NCI-H1930 (cell line): ENCODE measurements around the gene TPRG1.
"Not testable (repeated sequence)": the region's sequence is repeated elsewhere in the genome, so short reads cannot be mapped to it uniquely, and the experiment has no call there.

Source experiments
- DNase-seq, 2 experiments: peaks; one replicate each; lab custom pipeline; 2025; lab: John Stamatoyannopoulos, UW

Gene TPRG1

DNA sequence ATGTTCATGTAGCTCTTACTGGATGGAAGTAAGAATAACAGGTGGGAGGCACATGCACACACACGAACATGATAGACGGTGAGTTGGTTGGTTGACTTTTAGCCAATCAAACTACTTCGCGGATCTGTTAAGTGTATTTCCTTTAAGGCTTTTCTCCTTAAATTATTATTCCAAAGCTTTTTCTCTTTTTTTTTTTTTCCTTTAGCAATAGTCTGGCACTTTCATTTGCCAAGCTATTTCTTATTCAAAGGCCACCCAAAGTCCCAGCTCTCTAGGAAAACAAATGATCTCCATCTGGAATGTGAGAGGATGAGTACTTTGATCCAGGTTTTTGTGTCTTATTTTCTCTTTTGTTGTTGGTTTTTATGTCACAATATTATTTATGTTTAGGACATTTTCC is 141.1 kb downstream of the TPRG1 start:
- no peak for DNase-seq

GRCh38 chr3:189316296-189317019 is 144.7 kb downstream of the TPRG1 start:
- DNase-seq: no peak

DNA sequence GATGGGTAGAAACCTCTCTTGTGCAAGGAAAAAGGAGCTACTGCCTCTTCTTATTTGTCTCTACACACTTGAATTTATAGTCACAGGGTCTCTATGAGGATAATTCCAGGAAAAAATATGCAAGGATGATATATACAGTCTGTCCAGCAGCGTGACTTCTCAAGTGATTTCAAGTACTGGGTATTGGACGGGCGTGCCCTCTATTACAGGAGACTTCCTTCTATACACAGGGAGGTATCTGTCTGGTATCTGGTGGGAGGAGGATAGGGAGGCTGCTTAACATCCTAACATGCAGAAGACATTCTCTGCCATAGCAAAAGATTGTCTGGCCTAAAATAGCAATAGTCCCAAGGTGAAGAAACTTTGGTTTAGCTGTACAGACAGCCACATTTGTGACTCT is 146.1 kb downstream of the TPRG1 start:
- no peak for DNase-seq

- DNase-seq: no peak
Observed at GRCh38 chr3:189320511-189320910, 148.7 kb downstream of the TPRG1 start.

DNA sequence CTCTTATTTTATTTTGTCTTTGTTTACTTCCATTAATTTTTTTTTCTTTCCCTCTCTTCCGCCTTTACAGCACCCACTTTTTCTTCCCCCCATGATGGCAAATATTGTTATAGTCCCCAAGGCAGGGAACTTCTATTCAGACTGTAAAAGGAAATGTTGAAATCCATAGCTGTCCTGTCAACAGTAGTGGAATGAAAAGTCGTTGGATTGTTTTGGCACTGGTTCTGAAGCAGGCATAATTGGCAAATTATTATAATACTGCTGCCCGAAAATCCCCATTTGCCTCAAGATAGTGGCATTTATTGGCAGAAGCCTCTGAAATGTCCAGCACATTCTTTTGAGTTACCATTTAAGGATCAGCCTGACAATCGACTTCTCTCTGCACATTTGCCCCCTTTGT is 150.6 kb downstream of the TPRG1 start:
- DNase-seq: no peak

GRCh38 chr3:189324538-189325138 is 152.9 kb downstream of the TPRG1 start:
- no peak for DNase-seq

DNA sequence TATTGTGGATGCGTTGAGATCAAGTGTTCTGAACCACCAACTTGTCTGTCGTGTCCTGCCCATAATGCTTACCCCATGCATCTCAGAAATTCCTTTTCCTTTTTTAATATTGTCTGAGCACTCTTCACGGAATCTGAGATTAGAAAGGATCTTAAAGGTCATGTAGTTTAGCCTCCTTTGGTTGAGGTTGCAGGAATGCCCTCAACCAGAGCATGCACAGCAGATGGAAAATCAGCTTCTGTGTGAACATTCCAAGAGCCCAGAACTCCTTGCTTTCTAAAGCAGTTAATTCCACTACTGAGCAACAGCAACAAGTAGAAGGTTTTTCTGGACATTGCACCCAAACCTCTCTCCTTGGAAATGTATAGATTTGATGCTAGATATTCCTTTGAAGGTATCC is 153.7 kb downstream of the TPRG1 start:
- DNase-seq: no peak

GRCh38 chr3:189329630-189330029 is 157.9 kb downstream of the TPRG1 start:
- DNase-seq: not testable (repeated sequence)

- DNase-seq: no peak
Observed at GRCh38 chr3:189330066-189330465, 158.3 kb downstream of the TPRG1 start.

GRCh38 chr3:189331002-189331418 is 159.2 kb downstream of the TPRG1 start:
- no peak for DNase-seq

DNA sequence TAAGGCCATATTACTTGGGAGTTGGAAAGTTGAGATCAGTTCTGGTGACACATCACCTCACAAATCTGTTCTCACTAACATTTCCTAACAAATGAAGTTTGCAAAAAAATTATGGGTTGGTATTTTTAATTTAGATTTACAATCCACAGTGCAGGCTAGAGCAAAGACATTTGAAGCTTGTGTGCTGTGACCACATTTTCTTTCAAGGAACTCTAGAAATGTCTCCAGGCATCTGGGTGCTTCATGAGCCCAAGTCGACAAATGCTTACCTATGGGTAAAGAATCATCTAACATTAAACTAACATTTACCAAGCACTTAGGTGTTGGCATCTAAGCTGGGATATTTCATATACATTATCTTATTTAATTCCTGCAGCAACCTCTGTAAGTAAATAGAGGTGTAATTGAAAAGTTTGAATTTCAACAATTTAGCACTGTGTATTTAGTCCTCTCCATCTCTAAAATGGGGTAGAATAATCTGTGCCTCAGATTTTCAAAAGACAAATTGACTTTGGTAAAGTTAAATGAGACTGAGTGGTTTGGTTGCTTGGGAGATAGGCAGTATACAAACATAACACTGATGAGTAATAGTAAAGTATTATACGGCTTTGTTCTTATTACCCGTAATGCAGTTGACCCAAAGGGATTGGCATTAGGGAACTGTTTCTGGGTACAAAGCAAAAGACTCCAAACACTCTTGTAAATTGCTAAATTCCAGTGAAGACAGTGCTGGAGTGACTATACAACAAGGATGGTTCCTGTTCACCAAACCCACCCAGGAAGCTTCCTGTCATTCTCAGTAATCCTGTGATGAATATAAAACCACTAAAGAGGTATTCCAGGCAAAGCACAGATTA is 162.5 kb downstream of the TPRG1 start:
- no peak for DNase-seq

DNA sequence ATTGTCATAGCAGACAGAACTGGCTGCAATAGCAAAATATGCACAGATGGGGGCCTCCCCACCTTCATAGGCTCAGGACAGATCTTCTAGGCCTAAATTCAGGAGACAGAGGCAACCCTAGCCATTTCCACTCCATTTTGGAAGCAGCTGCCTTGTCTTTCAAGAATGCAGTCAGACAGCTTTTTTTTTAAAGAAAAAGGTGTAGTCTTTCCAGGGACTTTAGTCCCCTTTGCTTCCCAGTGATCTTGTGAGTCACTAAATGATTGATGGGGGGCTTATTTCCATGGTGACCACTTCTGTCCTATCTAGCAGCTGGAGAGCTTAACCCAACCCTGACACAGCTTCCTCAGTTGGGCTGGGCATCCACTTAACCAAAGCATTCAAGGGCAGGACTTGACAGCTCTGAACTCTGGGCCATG is 165.9 kb downstream of the TPRG1 start:
- DNase-seq: no peak

DNA sequence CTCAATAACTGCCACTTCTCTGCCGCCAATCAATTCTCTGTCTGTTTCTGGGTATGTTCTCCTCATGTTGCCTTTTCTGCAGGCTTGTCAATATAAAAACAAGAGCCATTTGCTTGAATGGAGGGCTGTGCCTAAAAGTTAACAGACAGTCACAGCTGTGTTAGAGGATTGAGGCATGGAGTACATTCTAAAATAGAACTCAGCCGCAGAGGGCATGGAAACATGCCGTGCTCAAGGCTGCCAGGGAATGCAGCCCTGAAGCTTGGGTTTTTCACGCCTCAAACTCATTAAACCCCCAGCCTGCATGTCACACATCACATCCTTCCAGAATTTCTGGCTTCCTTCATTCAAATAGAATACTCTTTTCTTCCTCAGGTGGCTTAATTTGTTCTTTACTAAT is 166.6 kb downstream of the TPRG1 start:
- DNase-seq: no peak

DNA sequence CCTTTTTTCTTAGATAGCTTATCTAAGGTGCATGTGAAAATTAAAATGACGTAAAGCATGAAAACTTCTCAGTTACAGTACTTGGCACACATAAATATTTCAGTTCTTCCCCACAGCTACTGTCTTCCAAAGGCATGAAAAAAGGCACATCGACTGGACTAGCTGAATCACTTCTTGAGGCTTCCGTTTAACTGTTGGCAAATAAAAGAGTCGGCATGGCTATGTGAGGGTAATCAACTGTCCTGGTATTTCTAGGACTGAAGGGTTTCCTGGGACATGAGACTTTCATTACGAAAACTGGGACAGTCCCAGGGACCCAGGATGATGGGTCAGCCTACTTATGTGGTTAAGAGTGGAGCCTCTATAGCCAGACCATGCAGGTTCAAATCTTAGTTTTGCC is 168.2 kb downstream of the TPRG1 start:
- no peak for DNase-seq

DNA sequence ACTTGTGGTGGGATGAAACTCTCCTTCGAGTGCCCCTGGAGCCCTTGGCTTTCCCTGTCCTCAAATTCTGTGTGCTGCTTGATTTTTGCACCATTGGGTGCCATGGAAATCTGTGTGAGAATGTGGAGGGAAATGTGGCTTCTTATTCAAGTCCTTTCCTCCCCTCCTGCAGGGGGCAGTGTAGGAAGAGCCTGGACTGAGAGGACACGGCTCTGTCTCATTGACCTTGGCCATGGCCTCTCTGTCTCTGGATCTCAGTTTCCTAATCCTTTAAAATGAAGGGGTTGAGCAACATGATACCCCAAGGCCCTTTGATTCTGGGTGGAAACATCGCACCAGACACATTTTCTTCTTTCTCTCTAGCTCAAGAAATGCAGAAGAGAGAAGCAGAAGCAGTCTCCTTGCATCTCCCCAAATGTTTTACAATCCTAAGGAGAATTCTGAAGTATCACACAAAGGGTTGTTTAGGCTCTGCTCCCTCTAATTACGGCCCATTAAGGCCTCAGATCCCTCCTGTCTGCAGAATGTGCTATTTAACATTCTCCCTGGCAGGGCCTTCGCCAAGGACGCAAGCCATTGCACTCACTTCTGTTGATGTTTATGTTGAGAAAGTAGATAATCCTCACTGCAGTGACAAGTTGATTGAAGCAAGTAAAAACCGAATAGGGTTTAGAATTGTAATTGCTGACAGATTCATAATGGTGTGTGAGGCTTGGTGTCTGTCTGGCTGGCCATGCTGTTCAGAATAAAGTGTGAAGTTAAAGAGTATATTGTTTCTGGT is 169.1 kb downstream of the TPRG1 start:
- DNase-seq: no peak

- no peak for DNase-seq
Observed at GRCh38 chr3:189342811-189343210, 171.0 kb downstream of the TPRG1 start.

DNA sequence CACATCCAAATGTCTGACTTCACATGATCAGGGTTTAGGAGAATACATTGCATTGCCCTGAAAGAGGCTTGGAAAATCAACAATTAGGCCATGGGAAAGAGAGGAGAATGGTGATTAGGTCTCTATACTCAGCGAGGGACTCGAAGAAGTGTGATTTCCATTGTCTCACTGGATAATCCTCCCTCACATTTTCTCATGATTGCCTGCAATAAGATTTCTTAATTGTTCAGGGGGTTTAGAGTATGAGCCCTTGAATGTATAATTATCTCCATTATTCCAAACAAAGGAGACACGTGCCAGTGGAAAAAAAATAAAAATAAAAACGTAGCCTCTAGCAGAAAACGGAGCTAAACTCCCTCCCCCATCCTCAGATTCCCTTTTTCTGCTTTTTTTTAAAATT is 173.2 kb downstream of the TPRG1 start:
- no peak for DNase-seq

DNA sequence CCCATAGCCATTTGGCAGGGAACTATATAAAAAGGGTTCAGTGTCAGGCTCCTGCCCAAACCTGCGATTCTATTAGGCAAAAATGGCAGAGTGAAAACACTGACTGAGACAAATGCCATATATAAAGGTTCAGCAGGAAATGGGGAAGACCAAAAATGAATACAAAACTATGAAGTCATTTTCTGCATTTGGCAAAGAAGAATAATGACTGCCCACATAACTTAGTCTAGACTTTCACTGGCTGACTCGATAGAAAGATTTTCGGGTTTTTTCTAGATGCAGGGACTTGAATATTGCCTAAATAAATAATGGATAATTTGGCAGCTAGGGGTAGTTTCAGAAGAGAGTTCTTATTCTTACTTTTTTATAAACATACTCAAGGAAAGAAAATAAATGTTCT is 178.0 kb downstream of the TPRG1 start:
- no peak for DNase-seq

DNA sequence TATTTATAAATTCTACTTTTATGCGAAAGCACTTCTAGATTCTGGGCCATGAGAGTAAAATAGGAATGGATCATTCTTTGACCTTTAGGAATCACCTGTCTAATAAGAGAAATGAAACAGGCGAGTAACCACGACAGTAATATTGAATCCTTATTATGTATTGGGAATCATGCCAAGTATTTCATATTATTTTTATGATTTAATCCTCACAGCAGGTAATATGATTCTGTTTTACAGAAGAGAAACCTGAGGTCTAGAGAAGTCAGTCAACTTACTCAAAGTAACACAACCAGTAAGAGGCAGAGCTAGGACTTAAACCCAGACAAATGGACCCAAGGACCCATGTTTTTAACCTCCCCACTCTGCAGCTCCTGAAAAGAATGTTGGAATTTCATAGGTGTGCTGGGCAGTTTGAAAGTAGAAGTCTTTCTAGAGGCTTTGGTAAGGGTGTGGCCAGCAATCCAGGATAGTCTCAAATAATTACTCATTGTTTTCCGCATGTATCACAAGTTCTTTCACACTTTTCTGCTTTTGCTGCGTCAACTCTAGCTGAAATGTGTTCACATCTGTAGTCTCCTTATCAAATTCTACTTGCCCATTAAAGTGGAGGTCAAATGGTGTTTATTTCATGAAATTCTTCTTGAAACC is 181.7 kb downstream of the TPRG1 start:
- DNase-seq: no peak

DNA sequence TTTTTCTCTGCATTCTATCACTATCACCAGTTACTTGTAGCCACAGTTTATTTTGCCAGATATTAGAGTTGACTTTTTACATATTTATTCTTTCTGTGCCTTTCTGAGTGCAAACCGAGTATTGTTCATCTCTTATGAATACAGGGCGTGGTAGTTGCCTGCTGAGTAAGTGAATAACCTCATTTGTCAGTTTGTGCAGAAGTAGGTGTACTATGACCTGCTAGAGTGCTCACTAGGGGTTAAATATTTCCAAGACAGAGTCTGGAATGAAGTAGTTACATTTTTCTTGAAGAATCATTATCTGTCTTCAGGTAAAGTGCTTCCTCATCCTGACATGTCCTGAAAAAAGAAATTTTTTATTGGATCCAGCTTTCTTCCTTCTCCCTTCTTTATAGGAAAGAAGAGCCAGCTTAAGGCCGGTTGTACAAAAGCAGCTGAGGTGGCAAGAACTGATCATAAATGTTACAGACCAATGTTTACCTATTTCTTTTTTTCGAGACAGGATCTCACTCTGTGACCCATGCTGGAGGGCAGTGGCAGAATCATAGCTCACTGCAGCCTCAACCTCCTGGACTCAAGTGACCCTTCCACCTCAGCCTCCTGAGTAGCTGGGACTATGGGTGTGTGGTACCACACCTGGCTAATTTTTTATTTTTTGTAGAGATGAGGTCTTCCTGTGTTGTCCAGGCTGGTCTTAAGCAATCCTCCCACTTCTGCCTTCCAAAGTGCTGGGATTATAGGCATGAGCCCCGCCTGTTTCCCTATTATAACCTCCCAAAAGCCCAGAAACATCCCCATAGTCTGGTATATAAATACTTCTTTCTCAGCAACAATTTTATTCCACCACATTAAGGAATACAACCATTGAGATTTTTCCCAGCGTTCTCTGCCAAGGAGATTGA is 182.5 kb downstream of the TPRG1 start:
- DNase-seq: no peak

- DNase-seq: no peak
Observed at GRCh38 chr3:189355115-189355480, 183.3 kb downstream of the TPRG1 start.
